Progenitor cell of endocrine pancreas (in vitro differentiated cells): ENCODE measurements around the gene LHX3. TPM values are rescaled to one million over a fixed set of nuclear protein-coding genes. Genes with fewer than 3 reads are reported as not detected.

Experiments used
- DNase-seq: peaks from one replicate; pipeline ENCODE4 v3.0.0; 2021; ENCODE audit warnings: low spot score; ENCODE audit not compliant: unreplicated experiment
- H3K27ac Mint-ChIP-seq: 2 replicates; pipeline ENCODE4 v1.8.0; 2021; ENCODE audit warnings: mild to moderate bottlenecking, moderate library complexity, mixed read lengths
- H3K27me3 Mint-ChIP-seq: 2 replicates; pipeline ENCODE4 v1.8.0; 2021; ENCODE audit warnings: mixed read lengths
- H3K36me3 Mint-ChIP-seq: 2 replicates; pipeline ENCODE4 v1.8.0; 2022; ENCODE audit warnings: mixed read lengths; ENCODE audit not compliant: insufficient read depth
- H3K4me1 Mint-ChIP-seq: 2 replicates; pipeline ENCODE4 v1.8.0; 2021; ENCODE audit warnings: low read depth, mixed read lengths
- H3K4me3 Mint-ChIP-seq: 2 replicates; pipeline ENCODE4 v1.8.0; 2021; ENCODE audit warnings: low read depth, mild to moderate bottlenecking, moderate library complexity, mixed read lengths
- H3K9me3 Mint-ChIP-seq: 2 replicates; pipeline ENCODE4 v1.8.0; 2021; ENCODE audit warnings: low read depth, mixed read lengths
- total RNA-seq: library from RNA; stranded (reverse); gene quantifications from 2 replicates; pipeline ENCODE4 v1.2.1, GENCODE V29; 2021
- TF ChIP-seq, protein P1 (sequence below): fragments of 200-600 bp; sonication (generic); IDR thresholded peaks from one replicate; pipeline ENCODE4 v1.5.0; 2021; ENCODE audit warnings: antibody characterized with exemption, mild to moderate bottlenecking; ENCODE audit not compliant: unreplicated experiment

LHX3 gene
- total RNA-seq, 1 donor from 2014 or later, result not detected

DNA sequence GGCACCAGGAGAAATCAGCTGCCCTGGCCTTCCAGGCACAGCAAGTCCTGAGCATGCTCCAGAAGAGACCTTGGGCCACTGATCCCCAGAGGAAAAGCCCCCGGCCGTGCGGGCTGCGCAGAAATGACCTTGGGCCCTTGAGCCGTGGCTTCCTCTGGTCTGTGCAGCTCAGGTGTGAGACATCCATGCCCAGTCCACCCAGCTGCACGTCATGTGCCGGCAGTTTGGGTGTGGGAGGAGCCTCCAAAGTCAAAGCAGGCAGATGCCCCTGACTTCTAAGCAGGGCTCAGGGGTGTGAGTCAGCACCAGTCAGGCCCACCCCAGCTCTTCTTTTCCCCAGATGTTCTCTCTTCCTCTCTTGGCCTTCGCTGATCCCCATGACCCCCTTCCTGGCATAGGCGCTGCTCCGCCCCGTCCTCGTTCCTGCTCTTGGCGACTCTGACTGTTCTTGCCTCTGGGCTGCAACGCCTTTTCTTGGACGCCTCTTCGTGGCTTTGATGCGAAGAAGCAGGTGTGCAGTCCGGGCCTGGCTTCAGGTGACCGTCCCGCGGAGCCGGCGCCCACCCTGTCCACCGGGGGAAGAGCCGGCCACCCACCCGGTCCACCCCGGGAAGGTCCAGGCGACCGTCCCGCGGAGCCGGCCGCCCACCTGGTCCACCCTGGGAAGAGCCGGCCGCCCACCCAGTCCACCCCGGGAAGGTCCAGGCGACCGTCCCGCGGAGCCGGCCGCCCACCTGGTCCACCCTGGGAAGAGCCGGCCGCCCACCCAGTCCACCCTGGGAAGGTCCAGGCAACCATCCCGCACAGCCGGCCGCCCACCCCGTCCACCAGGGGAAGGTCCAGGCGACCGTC, 46.6 kb upstream of the LHX3 start:
- Mint-ChIP-seq H3K4me3 (no peak overlapping the region), H3K9me3 (no peaks in the 10 kb centered on the region), H3K27me3 (peaks cover 20% of the 10 kb centered on the region), H3K27ac (peak overlapping the region; percentile 85), H3K4me1 (peaks cover 3% of the 10 kb centered on the region), H3K36me3 (no peaks in the 10 kb centered on the region)
- DNase-seq, result no peak
- TF ChIP-seq, protein P1, sequence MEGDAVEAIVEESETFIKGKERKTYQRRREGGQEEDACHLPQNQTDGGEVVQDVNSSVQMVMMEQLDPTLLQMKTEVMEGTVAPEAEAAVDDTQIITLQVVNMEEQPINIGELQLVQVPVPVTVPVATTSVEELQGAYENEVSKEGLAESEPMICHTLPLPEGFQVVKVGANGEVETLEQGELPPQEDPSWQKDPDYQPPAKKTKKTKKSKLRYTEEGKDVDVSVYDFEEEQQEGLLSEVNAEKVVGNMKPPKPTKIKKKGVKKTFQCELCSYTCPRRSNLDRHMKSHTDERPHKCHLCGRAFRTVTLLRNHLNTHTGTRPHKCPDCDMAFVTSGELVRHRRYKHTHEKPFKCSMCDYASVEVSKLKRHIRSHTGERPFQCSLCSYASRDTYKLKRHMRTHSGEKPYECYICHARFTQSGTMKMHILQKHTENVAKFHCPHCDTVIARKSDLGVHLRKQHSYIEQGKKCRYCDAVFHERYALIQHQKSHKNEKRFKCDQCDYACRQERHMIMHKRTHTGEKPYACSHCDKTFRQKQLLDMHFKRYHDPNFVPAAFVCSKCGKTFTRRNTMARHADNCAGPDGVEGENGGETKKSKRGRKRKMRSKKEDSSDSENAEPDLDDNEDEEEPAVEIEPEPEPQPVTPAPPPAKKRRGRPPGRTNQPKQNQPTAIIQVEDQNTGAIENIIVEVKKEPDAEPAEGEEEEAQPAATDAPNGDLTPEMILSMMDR, result no peak

GRCh38 chr9:136250676-136251075, 45.7 kb upstream of the LHX3 start:
- no peak for DNase-seq
- peaks cover 20% of the 10 kb centered on the region for H3K27me3 Mint-ChIP-seq
- no peaks in the 10 kb centered on the region for H3K9me3 Mint-ChIP-seq
- no peaks in the 10 kb centered on the region for H3K36me3 Mint-ChIP-seq
- H3K4me1 Mint-ChIP-seq, result peaks cover 3% of the 10 kb centered on the region
- TF ChIP-seq, protein P1, result no peak
- no peak overlapping the region for H3K27ac Mint-ChIP-seq
- H3K4me3 Mint-ChIP-seq, result no peak overlapping the region

GRCh38 chr9:136249877-136250559, 45.1 kb upstream of the LHX3 start:
- Mint-ChIP-seq H3K4me3 (no peak overlapping the region), H3K27me3 (peaks cover 20% of the 10 kb centered on the region), H3K4me1 (peaks cover 5% of the 10 kb centered on the region), H3K27ac (no peak overlapping the region), H3K36me3 (no peaks in the 10 kb centered on the region), H3K9me3 (no peaks in the 10 kb centered on the region)
- TF ChIP-seq, protein P1, result no peak
- no peak for DNase-seq

DNA sequence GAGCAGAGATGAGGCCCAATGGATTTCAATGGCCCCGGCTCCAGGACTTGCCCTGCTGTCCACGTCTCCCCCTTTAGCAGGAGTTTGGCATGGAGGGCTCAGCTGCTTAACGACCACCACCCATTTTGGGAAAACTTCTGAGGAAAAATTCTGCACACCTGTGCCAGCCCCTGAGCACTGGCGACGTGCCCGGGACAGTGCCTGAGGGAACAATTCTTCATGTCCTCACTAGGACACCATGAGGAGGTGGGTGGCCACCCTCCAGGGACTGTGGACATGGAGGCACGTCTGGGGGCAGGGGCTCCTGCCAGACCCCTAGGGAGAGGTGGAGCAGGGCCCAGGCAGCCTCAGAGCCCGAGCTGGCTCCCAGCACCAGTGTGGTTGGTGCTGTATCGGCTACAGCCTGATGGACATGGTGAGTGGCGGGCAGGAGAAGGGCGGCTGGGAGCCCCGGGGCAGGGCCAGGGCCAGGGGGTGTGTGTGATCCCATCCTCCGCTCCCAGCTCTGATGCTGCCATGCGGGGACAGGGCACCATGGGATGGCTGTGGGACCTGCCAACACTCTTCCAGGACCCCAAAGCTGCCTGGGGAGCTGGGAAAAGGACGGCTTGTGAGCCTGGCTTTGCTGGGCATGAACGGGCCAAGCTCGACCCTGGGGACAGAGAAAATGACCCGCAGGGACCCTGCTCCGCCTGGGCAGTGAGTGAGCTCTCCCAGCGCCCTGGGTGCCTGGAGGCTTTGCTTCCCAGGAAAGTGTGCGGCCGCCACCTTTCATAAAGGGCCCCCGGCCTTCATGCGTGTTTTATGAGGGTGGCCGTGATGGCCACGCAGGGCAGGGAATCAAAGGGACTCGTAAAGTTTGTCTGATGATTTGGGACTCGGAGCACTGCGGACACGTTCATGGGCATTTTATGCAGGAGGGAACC, 44.3 kb upstream of the LHX3 start:
- no peaks in the 10 kb centered on the region for H3K36me3 Mint-ChIP-seq
- no peak overlapping the region for H3K27ac Mint-ChIP-seq
- TF ChIP-seq, protein P1, result no peak
- no peak overlapping the region for H3K4me3 Mint-ChIP-seq
- DNase-seq, result no peak
- H3K9me3 Mint-ChIP-seq, result no peaks in the 10 kb centered on the region
- peaks cover 20% of the 10 kb centered on the region for H3K27me3 Mint-ChIP-seq
- H3K4me1 Mint-ChIP-seq, result peaks cover 13% of the 10 kb centered on the region
